HFF-Myc (cell line): ENCODE results near the gene RELT.

Experiments used
- DNase-seq: peaks from one replicate; pipeline ENCODE4 v3.0.0-alpha.2; 2011; ENCODE audit warnings: low read depth; ENCODE audit errors: extremely low read depth
- H3K4me3 ChIP-seq: replicated peaks from 2 replicates; pipeline ENCODE4 v1.5.1; 2011; ENCODE audit warnings: low read depth, mild to moderate bottlenecking, control low read depth, low read length
- CTCF ChIP-seq: IDR thresholded peaks from 2 replicates; pipeline ENCODE4 v1.5.1; 2012; ENCODE audit warnings: mild to moderate bottlenecking, low read depth, low read length, control low read depth; ENCODE audit errors: missing control alignments

RELT gene

GRCh38 chr11:73333173-73333572, 43.0 kb upstream of the RELT start:
- TF ChIP-seq CTCF, result no peak

GRCh38 chr11:73333640-73334383, 42.4 kb upstream of the RELT start:
- no peak for DNase-seq
- TF ChIP-seq CTCF, result no peak
- H3K4me3 ChIP-seq, result no peak overlapping the region

More at GRCh38 chr11:73333173-73333572, 43.0 kb upstream of the RELT start:
- no peak overlapping the region for H3K4me3 ChIP-seq
- DNase-seq, result no peak

- DNase-seq, result no peak
- H3K4me3 ChIP-seq, result no peak overlapping the region
- no peak for TF ChIP-seq CTCF
These were observed 41.6 kb upstream of the RELT start for GRCh38 chr11:73334384-73335203.

- TF ChIP-seq CTCF, result peak; percentile 99
- no peak overlapping the region for H3K4me3 ChIP-seq
- peak; percentile 81 for DNase-seq
These were observed 40.8 kb upstream of the RELT start for GRCh38 chr11:73335204-73335923.

- DNase-seq, result no peak
- no peak overlapping the region for H3K4me3 ChIP-seq
- TF ChIP-seq CTCF, result no peak
These were observed 38.4 kb upstream of the RELT start for GRCh38 chr11:73337846-73338245.

GRCh38 chr11:73338279-73338678, 37.9 kb upstream of the RELT start:
- no peak for TF ChIP-seq CTCF

More at GRCh38 chr11:73338279-73338678, 37.9 kb upstream of the RELT start:
- no peak for DNase-seq
- no peak overlapping the region for H3K4me3 ChIP-seq
